ENCODE measurements around the gene PEX5L. TPM values are rescaled to one million over a fixed set of nuclear protein-coding genes. Genes with fewer than 3 reads are reported as not detected.

Gene PEX5L
- total RNA-seq, 1 experiment from 2014 or later: not detected

GRCh38 chr3:179745716-179746115, 291.0 kb downstream of the PEX5L start (continued):
- no peak for TF ChIP-seq ZBTB33 (IDR thresholded peaks at IDR 0.05; ENCODE audit: extremely low read depth, insufficient replicate concordance, low read length)
- no peak for TF ChIP-seq EGR1 (IDR thresholded peaks at IDR 0.05; ENCODE audit: low read depth)
- no peak for TF ChIP-seq YY1 (IDR thresholded peaks at IDR 0.05; ENCODE audit: extremely low read depth, insufficient replicate concordance, low read depth, low read length)
- TF ChIP-seq SIN3A (IDR thresholded peaks at IDR 0.05; ENCODE audit: low read depth): no peak
- no peak for TF ChIP-seq SRF (IDR thresholded peaks at IDR 0.05; ENCODE audit: low read depth)
- no peak for TF ChIP-seq EZH2phosphoT487 (IDR thresholded peaks at IDR 0.05; ENCODE audit: borderline replicate concordance)
- TF ChIP-seq ZNF274 (IDR thresholded peaks at IDR 0.05; ENCODE audit: low read depth, low read length): no peak

- RAD21 ChIA-PET (ENCODE audit: low non-redundant PET in 1 of 2, low total read pairs in 2 of 2, uncharacterized antibody in 2 of 2, unreplicated experiment in 2 of 2): no interaction called here
- H3K36me3 ChIP-seq (ENCODE audit: control insufficient read depth in 1 of 2, insufficient read depth in 2 of 2, low read length in 2 of 2): peaks cover 2 to 16% of the 10 kb centered on the region in 2 experiments; a peak in 2 of 4 replicates
- H3K4me2 ChIP-seq (ENCODE audit: low read length): no peak overlapping the region
- H4K20me1 ChIP-seq (ENCODE audit: insufficient read depth): no peaks in the 10 kb centered on the region
- no peak overlapping the region for H3K27ac ChIP-seq (ENCODE audit: low read depth, low read length)
- TF ChIP-seq EZH2 (IDR thresholded peaks at IDR 0.05) (no peak), ATF3 (IDR thresholded peaks at IDR 0.05) (no peak), SIN3A (IDR thresholded peaks at IDR 0.05; ENCODE audit: low read depth) (no peak), JUND (IDR thresholded peaks at IDR 0.05) (no peak), ZBTB33 (IDR thresholded peaks at IDR 0.05; ENCODE audit: extremely low read depth, insufficient replicate concordance, low read length) (no peak), POLR2AphosphoS5 (IDR thresholded peaks at IDR 0.05; ENCODE audit: low read depth, low read length) (no peak), ZNF274 (IDR thresholded peaks at IDR 0.05; ENCODE audit: low read depth, low read length) (no peak), CEBPB (IDR thresholded peaks at IDR 0.05; ENCODE audit: low read depth) (no peak), RAD21 (IDR thresholded peaks at IDR 0.05; ENCODE audit: low read depth) (no peak), ZFX (IDR thresholded peaks at IDR 0.05) (no peak)
- TF ChIP-seq, protein P1, sequence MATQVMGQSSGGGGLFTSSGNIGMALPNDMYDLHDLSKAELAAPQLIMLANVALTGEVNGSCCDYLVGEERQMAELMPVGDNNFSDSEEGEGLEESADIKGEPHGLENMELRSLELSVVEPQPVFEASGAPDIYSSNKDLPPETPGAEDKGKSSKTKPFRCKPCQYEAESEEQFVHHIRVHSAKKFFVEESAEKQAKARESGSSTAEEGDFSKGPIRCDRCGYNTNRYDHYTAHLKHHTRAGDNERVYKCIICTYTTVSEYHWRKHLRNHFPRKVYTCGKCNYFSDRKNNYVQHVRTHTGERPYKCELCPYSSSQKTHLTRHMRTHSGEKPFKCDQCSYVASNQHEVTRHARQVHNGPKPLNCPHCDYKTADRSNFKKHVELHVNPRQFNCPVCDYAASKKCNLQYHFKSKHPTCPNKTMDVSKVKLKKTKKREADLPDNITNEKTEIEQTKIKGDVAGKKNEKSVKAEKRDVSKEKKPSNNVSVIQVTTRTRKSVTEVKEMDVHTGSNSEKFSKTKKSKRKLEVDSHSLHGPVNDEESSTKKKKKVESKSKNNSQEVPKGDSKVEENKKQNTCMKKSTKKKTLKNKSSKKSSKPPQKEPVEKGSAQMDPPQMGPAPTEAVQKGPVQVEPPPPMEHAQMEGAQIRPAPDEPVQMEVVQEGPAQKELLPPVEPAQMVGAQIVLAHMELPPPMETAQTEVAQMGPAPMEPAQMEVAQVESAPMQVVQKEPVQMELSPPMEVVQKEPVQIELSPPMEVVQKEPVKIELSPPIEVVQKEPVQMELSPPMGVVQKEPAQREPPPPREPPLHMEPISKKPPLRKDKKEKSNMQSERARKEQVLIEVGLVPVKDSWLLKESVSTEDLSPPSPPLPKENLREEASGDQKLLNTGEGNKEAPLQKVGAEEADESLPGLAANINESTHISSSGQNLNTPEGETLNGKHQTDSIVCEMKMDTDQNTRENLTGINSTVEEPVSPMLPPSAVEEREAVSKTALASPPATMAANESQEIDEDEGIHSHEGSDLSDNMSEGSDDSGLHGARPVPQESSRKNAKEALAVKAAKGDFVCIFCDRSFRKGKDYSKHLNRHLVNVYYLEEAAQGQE (IDR thresholded peaks at IDR 0.05; ENCODE audit: low read depth): no peak
- TF ChIP-seq, protein P2, sequence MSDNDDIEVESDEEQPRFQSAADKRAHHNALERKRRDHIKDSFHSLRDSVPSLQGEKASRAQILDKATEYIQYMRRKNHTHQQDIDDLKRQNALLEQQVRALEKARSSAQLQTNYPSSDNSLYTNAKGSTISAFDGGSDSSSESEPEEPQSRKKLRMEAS (IDR thresholded peaks at IDR 0.05): no peak
- no TSS peak for BruUV-seq (replicated peaks)
- no peak overlapping the region for H3K4me3 ChIP-seq (replicated peaks in 1 of 2; ENCODE audit: low read depth in 1 of 2, low read length in 2 of 2)
- no peaks in the 10 kb centered on the region for H3K9me2 ChIP-seq (ENCODE audit: insufficient read depth)
- ATAC-seq (no peak), DNase-seq (ENCODE audit: low read depth, low spot score) (no peak)
- intact Hi-C loops (cut with micrococcal nuclease): no loop called here
- H3K27me3 ChIP-seq (ENCODE audit: insufficient read depth, low read length): no peaks in the 10 kb centered on the region
- POLR2A ChIA-PET: no interaction called here
- H2AFZ ChIP-seq (ENCODE audit: low read depth, low read length, poor library complexity, severe bottlenecking): no peak overlapping the region
- no peaks in the 10 kb centered on the region for H3K79me2 ChIP-seq (ENCODE audit: insufficient read depth, low read length)
- H3K9me3 ChIP-seq (ENCODE audit: control insufficient read depth in 1 of 2, insufficient read depth in 1 of 2, low read depth in 1 of 2, low read length in 2 of 2): no peaks in the 10 kb centered on the region
- H3K9ac ChIP-seq (ENCODE audit: low read length): no peak overlapping the region
- no peaks in the 10 kb centered on the region for H3K4me1 ChIP-seq (ENCODE audit: control insufficient read depth in 1 of 2, insufficient read depth in 2 of 2, low read length in 2 of 2)
- CTCF ChIA-PET: no interaction called here
Measured at GRCh38 chr3:179745079-179745478, 291.7 kb downstream of the PEX5L start.

All from HCT116 (cell line).